ENCODE results near the gene TMEM63A. TPM values are rescaled to one million over a fixed set of nuclear protein-coding genes. Genes with fewer than 3 reads are reported as not detected.
A peak's percentile ranks its signal among the peaks of the same experiment; 100 is the strongest.

Gene TMEM63A
- total and polyA plus RNA-seq, 2 of the 13 experiments (the other 11 are each of a cell fraction or from before 2014, with no cell fraction given) = 23.9 to 53.3 TPM

- TF ChIP-seq ZNF687 (CRISPR knock-in tag; IDR thresholded peaks at IDR 0.05) (peak; percentile 27; the same call in 1 of the 2 replicates), TBX2 (CRISPR knock-in tag; IDR thresholded peaks at IDR 0.05; ENCODE audit: borderline replicate concordance) (no peak), EZH2 (conservative IDR thresholded peaks at IDR 0.05; ENCODE audit: low read depth, low read length) (no peak), ELF3 (CRISPR knock-in tag; IDR thresholded peaks at IDR 0.05) (no peak), ZFX (CRISPR knock-in tag; IDR thresholded peaks at IDR 0.05; ENCODE audit: low read depth) (0 out of 2 replicates have a peak, but pooled peaks have one; percentile 15), HCFC1 (IDR thresholded peaks at IDR 0.05; ENCODE audit: low read depth, low read length) (no peak), ATAD3A (CRISPR knock-in tag; IDR thresholded peaks at IDR 0.05) (no peak), ARNTL (CRISPR knock-in tag; IDR thresholded peaks at IDR 0.05) (no peak)
These were observed 2.0 kb downstream of the TMEM63A start (continued) for GRCh38 chr1:225880222-225880588.

Data from HepG2 (cell line).